ENCODE results near the gene CBLB.

The CBLB gene

GRCh38 chr3:105837947-105838346 lies 30.9 kb downstream of the CBLB start:
- ChIA-PET CTCF (no interaction called here), POLR2A (no interaction called here)
- Histone ChIP-seq H3K4me1 (ENCODE audit: control insufficient read depth, insufficient read depth, low read length) (no peaks in the 10 kb centered on the region), H3K27ac (ENCODE audit: extremely low read depth, low read depth, low read length) (no peak overlapping the region), H3K4me3 (ENCODE audit: low read depth, low read length) (no peak overlapping the region), H3K36me3 (ENCODE audit: control insufficient read depth in 2 of 2, insufficient read depth in 1 of 2, low read length in 2 of 2) (no peaks in the 10 kb centered on the region; a peak in 1 of 3 replicates), H3K9me3 (ENCODE audit: control insufficient read depth, insufficient read depth, low read depth, low read length) (no peaks in the 10 kb centered on the region)
- peak; percentile 78; the same call in 1 of the 2 replicates for TF ChIP-seq ZNF362 (tag by site-specific recombination; IDR thresholded peaks at IDR 0.05)
- TF ChIP-seq ZBTB48 (tag by site-specific recombination; IDR thresholded peaks at IDR 0.05) = no peak
- no peak for TF ChIP-seq KLF16 (tag by site-specific recombination; IDR thresholded peaks at IDR 0.05)

GRCh38 chr3:105837143-105837740 lies 31.6 kb downstream of the CBLB start:
- no peaks in the 10 kb centered on the region for H3K9me3 ChIP-seq (ENCODE audit: control insufficient read depth, insufficient read depth, low read depth, low read length)
- H3K4me1 ChIP-seq (ENCODE audit: control insufficient read depth, insufficient read depth, low read length) = no peaks in the 10 kb centered on the region
- H3K36me3 ChIP-seq (ENCODE audit: control insufficient read depth in 2 of 2, insufficient read depth in 1 of 2, low read length in 2 of 2) = no peaks in the 10 kb centered on the region; a peak in 1 of 3 replicates
- H3K4me3 ChIP-seq (ENCODE audit: low read depth, low read length) = no peak overlapping the region
- no peak overlapping the region for H3K27ac ChIP-seq (ENCODE audit: extremely low read depth, low read depth, low read length)
- POLR2A ChIA-PET = no interaction called here
- CTCF ChIA-PET = interaction anchor here (0.6 kb wide), 1 partner anchor 33 kb away, joined by 3 read pairs; no protein-coding TSS in a partner anchor
- TF ChIP-seq ZSCAN16 (tag by site-specific recombination; IDR thresholded peaks at IDR 0.05) (no peak), MZF1 (tag by site-specific recombination; IDR thresholded peaks at IDR 0.05; ENCODE audit: borderline replicate concordance) (no peak), ZNF133 (tag by site-specific recombination; IDR thresholded peaks at IDR 0.05) (no peak), ZNF514 (tag by site-specific recombination; IDR thresholded peaks at IDR 0.05) (no peak), INSM2 (tag by site-specific recombination; IDR thresholded peaks at IDR 0.05) (no peak), ZNF132 (tag by site-specific recombination; IDR thresholded peaks at IDR 0.05; ENCODE audit: borderline replicate concordance) (no peak), ZNF223 (tag by site-specific recombination; IDR thresholded peaks at IDR 0.05) (no peak), ZBTB26 (tag by site-specific recombination; optimal IDR thresholded peaks at IDR 0.05) (no peak), ZNF266 (tag by site-specific recombination; IDR thresholded peaks at IDR 0.05; ENCODE audit: low read depth) (no peak), ZNF639 (tag by site-specific recombination; IDR thresholded peaks at IDR 0.05) (no peak), ZNF302 (tag by site-specific recombination; IDR thresholded peaks at IDR 0.05; ENCODE audit: low read depth) (no peak), HOXD13 (CRISPR knock-in tag; IDR thresholded peaks at IDR 0.05; ENCODE audit: borderline replicate concordance) (no peak), ZBTB1 (tag by site-specific recombination; IDR thresholded peaks at IDR 0.05) (no peak), GLI4 (tag by site-specific recombination; IDR thresholded peaks at IDR 0.05) (no peak), ZNF623 (tag by site-specific recombination; IDR thresholded peaks at IDR 0.05) (no peak), ZXDB (tag by site-specific recombination; IDR thresholded peaks at IDR 0.05) (no peak), ZNF184 (tag by site-specific recombination; IDR thresholded peaks at IDR 0.05) (no peak), ZNF211 (tag by site-specific recombination; IDR thresholded peaks at IDR 0.05; ENCODE audit: low read depth) (no peak), ZNF335 (tag by site-specific recombination; conservative IDR thresholded peaks at IDR 0.05) (no peak), ZFP69B (tag by site-specific recombination; IDR thresholded peaks at IDR 0.05) (no peak)

Data from HEK293 (cell line).